GM18511 (cell line): ENCODE results near the gene SH3RF1.

Experiments
- ATAC-seq: cut with Tn5 transposase; IDR thresholded peaks from one replicate; pipeline ENCODE4 v1.9.1; 2021; ENCODE audit warnings: mild to moderate bottlenecking, moderate library complexity; ENCODE audit not compliant: unreplicated experiment

SH3RF1 gene

GRCh38 chr4:169079942-169080827 is 190.6 kb downstream of the SH3RF1 start:
- peak; percentile 89 for ATAC-seq

- no peak for ATAC-seq
Measured at GRCh38 chr4:169074117-169074516, 196.6 kb downstream of the SH3RF1 start.

DNA sequence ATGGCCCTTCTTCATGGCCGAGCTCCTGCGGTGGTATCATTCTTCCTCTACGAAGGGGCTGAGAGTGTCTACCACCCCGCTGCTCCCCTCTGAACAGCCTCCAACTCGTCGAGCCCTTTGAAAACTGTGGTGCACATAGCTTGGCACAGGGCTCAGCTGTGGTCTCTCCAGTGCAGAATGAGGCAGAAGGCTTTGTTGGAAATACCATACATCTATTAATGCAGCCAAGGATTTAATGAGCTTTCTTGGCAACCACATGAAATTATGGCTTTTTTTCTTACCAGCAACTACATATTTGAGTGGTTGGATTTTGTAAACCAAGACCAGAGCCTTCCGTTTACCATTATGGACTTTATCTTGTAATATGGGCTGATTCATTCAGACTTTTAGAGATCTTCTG is 199.0 kb downstream of the SH3RF1 start:
- no peak for ATAC-seq

GRCh38 chr4:169070895-169071218 is 199.9 kb downstream of the SH3RF1 start:
- ATAC-seq: no peak

DNA sequence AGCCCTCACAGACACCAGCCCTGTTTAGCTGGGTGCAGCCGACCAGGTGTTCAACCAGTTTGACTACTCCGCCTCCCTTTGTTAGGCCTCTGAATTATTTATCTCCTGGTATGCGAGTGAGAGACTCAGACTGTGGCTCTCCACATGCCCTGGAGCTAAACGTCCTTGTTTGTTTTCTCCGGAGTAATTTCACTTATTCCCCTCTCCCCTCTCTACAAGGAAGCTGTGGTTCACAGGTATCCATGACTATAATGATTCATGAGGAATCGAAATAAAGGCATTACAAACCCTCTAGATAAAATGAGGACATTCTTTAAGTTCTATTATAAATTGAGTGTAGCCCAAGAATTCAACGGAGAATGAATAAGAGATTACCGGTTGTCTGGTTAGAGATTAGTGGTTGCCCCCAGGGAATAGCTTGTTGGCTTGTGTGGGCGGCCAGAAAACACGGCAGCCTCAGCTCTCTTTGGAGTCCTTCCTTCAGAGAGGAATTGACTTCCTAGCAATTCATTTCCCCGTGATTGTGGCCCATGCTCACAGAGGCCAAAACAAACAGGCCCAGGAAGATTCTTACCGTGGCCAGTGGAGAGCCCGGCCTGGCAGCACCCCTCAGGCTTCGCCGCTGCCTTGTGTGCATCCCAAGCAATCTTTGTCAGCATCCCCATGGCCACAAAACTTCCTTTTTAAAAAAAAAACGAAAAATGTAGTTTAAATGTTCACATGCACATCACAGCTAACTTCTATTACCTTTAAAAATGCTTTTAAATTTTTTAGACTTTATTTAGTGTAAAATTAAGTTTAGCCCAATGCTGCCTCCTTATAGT is 200.5 kb downstream of the SH3RF1 start:
- no peak for ATAC-seq

DNA sequence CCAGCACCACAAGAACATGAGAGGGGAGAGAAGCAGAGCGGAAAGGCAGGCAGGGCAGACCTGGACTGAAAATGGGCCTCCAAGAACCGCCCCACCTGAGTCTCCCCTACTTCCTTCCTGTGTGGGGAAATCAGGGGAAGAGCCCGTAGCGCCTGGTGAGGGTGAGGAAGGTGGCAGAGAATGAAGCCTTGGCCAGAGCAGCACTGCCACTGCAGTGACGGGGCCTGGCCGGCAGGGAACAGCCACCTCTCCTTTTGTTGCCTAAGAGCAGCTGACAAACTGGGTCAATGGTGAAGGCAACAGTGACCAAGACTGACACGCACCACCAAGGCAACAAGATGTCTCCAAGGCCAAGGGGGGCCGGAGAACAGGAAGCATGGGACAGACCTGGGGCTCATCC is 202.3 kb downstream of the SH3RF1 start:
- peak; percentile 92 for ATAC-seq

- no peak for ATAC-seq
Measured at GRCh38 chr4:169066934-169067333, 203.8 kb downstream of the SH3RF1 start.

- ATAC-seq: no peak
Measured at GRCh38 chr4:169064296-169064695, 206.5 kb downstream of the SH3RF1 start.

- no peak for ATAC-seq
Measured at GRCh38 chr4:169063441-169063840, 207.3 kb downstream of the SH3RF1 start.

- no peak for ATAC-seq
Measured at GRCh38 chr4:169062897-169063244, 207.9 kb downstream of the SH3RF1 start.

DNA sequence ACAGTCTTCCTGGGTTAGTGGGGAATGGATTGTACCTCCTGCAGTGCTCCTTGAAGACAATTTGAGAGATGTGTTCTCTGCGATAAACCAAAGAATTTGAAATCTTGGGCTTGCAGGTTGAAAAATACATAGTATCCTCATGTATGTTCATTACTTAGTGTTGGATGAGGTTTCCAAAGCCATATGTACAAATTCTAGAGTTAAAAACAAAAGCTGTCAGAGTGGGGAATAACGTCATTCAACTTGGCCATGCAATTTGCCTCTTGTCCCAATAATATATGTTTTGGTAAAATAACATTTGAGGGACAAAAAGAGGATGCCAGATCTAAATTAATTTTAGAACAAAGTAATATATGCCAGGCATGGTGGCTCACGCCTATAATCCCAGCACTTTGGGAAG is 209.4 kb downstream of the SH3RF1 start:
- no peak for ATAC-seq

GRCh38 chr4:169060391-169061091 is 210.2 kb downstream of the SH3RF1 start:
- no peak for ATAC-seq

DNA sequence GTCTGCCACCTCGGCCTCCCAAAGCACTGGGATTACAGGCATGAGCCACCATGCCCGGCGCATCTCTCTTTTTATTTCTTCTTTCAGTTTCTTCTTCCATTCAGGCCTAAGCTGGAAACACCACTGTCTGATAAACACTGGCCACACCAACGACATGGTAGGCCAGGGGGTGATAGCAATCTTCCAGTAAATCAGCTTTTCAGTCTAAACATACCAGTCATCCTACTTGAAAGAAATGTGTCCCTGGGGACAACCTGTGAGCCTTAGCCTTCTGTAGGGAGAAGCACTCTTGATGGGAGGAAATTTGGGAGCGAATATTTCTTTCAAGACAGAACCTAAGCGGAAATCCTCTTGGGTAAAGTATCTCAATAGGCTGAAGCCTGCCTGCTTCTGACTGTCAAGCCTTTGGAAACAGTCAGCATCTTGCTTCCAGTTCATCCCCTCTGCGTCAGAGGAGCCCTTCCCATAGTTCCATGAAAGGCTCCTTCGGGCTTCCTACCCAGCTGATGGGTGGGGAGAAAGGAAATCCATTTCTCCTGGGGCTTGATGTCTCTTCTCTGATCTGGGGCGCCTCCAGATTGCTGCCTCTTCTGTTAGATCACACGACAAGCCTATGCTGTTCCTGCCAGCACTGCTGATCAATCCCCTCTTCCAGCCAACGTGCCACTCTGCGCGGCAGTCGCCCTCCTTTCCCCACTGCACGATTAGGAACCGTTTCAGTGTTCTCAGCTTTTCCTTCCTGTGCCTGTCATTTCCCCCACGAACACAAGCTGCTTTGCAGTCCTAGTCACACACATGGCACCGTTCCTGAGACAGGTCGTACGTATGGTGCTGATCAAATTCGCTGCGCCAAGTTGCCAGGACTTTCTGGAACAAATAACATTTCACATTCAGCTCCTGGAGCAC is 211.2 kb downstream of the SH3RF1 start:
- ATAC-seq: no peak

- ATAC-seq: no peak
Measured at GRCh38 chr4:169058312-169058711, 212.4 kb downstream of the SH3RF1 start.

- peak; percentile 71 for ATAC-seq
Measured at GRCh38 chr4:169054879-169055278, 215.9 kb downstream of the SH3RF1 start.

DNA sequence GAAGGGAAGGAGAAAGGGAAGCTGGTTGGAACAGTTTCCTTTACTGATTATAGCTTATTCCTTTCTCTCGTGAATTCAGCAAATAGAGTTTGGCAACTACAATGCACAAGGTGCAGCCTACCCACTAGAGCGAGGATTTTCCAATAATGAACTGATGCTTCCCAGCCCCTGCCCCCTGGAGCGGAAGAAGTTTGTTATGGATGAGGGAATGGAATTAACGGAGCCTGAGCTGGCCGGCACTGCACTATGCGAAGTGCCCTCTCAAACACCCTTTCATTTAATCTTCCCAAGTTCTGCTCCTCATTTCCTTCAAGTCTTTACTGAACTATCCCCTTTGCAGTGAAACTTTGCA is 218.2 kb downstream of the SH3RF1 start:
- ATAC-seq: no peak

GRCh38 chr4:169051761-169052593 is 218.8 kb downstream of the SH3RF1 start:
- no peak for ATAC-seq

- ATAC-seq: no peak
Measured at GRCh38 chr4:169050881-169051760, 219.6 kb downstream of the SH3RF1 start.

DNA sequence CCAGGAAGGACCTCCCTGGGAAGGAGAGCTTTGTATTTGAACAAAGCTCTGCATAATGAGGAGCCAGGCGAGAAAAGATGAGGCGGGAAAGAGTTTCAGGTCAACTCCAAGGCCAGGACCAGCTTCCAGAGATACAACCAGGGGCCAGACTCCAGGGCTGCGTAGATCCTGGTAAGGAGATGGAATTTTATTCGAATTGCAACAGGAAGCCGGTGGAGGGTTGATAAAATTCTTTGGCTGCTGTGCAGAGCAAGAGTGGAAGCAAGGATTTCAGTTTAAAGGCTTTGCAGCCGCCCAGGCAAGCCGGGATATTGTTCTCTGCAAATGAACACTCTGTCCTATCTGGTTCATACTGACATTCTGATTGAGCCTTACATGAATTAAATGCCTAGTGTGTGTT is 220.5 kb downstream of the SH3RF1 start:
- ATAC-seq: no peak
